NB4 (cell line): ENCODE measurements around the gene TMEM185B.

ENCODE experiments used
- MYC ChIP-seq: IDR thresholded peaks from 2 replicates; pipeline ENCODE4 v1.6.1; 2011; ENCODE audit warnings: low read depth, low read length
- POLR2A ChIP-seq: IDR thresholded peaks from 2 replicates; pipeline ENCODE4 v1.6.1; 2011; ENCODE audit warnings: mild to moderate bottlenecking; ENCODE audit not compliant: insufficient read length; ENCODE audit errors: extremely low read depth
- TF ChIP-seq, protein P1 (sequence below): IDR thresholded peaks from one replicate; pipeline ENCODE4 v1.5.1; 2012; ENCODE audit warnings: low read depth, low read length

DNA sequence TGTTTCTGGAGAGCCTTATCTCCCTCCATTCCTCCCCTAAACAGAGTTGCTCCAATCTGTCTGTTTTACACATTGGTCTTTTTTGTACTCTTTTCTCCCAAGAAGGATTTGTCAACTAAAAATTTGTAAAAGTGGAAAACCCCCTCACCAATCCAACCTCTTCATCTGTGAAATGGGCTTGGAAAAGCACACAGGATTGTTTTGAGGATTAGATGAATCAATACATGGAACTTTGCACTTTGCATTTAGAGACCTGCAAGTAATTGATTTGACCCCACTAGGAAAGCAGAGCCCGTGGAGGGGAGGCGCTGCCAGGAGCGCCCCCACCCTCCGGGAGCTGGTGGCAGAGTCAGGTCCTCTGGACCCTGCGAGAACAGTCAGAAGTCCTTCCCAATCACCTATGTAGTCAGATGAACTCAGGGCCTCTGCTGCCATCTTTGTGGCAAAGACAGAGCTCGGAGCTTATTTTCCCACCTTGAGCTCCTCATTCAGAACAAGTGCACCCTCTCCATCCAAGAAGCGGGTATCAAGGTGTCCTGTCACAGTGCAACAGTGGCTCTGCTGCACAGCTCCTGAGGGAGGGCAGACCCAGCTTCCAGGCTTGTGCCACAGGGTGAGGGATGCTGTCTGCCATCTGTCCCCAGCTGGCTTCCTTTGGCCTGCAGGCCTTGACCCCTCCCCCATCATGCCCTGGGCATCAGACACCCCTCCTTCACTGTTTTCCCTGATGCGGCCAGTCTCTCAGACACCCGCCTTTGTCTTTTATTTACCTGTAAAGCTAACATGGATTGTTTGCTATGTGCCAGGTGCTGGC is 1.7 kb upstream of the TMEM185B start:
- TF ChIP-seq, protein P1, sequence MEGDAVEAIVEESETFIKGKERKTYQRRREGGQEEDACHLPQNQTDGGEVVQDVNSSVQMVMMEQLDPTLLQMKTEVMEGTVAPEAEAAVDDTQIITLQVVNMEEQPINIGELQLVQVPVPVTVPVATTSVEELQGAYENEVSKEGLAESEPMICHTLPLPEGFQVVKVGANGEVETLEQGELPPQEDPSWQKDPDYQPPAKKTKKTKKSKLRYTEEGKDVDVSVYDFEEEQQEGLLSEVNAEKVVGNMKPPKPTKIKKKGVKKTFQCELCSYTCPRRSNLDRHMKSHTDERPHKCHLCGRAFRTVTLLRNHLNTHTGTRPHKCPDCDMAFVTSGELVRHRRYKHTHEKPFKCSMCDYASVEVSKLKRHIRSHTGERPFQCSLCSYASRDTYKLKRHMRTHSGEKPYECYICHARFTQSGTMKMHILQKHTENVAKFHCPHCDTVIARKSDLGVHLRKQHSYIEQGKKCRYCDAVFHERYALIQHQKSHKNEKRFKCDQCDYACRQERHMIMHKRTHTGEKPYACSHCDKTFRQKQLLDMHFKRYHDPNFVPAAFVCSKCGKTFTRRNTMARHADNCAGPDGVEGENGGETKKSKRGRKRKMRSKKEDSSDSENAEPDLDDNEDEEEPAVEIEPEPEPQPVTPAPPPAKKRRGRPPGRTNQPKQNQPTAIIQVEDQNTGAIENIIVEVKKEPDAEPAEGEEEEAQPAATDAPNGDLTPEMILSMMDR = no peak
- TF ChIP-seq POLR2A (no peak), MYC (no peak)
